IPS-NIHi7 (cell line): ENCODE results near the gene NME7.
"Not testable (repeated sequence)": the region's sequence is repeated elsewhere in the genome, so short reads cannot be mapped to it uniquely, and the experiment has no call there.

Experiments used
- DNase-seq: peaks from one replicate; pipeline ENCODE4 v3.0.0; 2012; ENCODE audit warnings: mixed read lengths; ENCODE audit errors: extremely low spot score

The NME7 gene

DNA sequence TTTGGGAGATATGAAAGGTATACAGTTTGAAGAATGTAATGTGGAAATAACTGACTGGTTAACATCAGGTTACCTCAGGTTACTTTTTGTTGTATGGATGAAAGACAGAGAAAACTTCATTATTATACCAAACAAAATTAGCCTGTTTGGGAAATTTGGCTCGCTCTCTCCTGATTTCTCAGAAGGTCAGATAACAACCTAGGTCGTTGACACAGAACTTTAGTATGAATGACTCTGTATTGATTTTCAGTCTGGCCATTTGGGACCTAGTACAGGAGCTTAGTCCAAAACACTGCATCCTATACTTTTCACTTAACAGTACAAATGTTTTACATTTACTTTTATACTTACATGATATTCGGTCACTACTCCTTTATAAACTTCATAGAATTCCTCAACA, 132.8 kb downstream of the NME7 start:
- no peak for DNase-seq

DNA sequence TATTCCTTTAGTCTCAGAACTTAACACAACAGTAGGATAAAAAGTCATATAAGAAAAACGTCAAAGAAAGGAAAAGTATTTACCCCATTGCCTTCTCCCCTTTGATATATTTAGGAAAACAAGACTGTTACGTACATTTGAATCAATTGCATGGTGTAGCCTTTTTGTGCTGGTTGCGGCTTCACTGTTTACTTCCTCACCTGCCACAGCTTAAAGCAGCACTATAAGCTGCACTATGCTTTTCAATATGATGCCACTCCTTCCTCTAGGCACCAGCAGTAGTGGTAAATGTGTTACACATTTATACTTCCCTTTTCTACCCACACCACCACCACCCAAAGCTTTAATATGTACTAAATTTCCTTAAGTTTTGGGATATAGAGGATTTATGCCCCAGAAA, 150.0 kb downstream of the NME7 start:
- DNase-seq: no peak

GRCh38 chr1:169214598-169214997, 153.0 kb downstream of the NME7 start:
- DNase-seq: no peak

GRCh38 chr1:169212088-169212487, 155.5 kb downstream of the NME7 start:
- DNase-seq: no peak

DNA sequence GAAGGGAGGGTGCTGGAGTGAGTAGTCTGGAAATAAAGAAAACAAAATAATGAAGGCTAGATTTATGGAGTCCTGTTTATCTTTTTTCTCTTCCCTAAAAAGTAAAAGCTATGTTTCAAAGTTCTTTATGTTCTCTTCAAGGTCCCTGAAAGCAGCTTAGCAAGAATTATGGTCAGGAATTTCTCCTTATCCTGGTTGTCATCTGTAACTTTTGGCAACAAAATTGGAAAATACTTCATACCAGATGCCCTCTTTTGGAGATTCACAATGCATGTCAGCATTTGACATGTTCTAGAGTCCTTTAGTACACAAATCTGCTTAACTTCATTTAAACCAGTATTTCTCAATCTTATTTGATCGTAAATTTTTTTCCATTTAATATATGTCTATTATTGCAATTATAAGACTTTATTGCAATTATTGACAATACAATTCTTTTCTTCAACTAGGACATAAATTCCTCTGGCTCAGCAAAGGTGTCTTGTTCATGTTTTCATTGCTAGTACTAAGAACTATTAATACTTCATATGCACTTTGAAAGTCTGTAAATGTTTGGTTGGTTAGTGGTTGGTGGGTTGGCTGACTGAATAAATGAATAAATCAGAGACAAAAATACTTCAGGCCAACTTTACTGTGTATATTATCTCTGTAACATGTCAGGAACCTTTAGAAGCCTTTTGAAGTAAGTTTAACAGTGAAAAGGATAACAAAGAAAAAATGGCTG, 159.6 kb downstream of the NME7 start:
- DNase-seq: no peak

DNA sequence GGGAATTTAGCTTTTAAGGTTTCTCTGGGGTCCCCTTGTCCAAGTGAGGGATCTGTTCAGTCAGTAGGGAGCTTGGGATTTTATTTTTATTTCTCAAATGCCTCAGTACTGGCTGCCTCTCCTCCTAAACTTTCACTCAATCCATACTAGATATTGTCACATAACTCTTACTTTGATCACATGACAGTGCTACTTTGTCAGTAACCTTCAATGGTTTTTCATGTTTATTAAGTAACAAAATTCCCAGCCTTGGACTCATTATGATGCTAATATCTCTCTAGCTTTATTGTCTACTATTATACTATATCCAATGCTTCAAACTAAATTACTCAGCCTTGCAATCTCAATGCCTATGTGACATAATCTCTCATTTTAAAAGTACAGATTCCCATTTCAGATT, 163.4 kb downstream of the NME7 start:
- no peak for DNase-seq

- no peak for DNase-seq
These were observed 164.6 kb downstream of the NME7 start for GRCh38 chr1:169202791-169203665.

GRCh38 chr1:169201084-169201619, 166.4 kb downstream of the NME7 start:
- no peak for DNase-seq

GRCh38 chr1:169200319-169200718, 167.3 kb downstream of the NME7 start:
- peak; percentile 11 for DNase-seq

DNA sequence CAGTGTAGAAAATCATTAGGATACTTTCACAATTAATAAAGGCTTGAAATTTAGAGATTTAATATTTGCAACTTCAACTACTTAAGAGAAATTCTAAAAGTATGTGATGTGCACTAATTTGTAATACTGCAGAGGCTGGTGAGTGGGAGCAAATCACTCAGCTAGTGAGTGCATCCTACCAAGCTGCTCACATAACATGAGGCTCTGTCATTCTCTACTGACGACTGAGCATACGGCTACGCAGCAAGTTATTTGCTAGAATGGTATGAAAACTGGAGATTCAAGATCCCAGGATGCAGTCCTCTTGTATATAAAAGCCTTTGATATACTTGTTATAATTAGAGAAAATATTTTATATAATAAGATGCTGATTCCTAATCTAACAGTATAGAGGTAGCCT, 171.0 kb downstream of the NME7 start:
- DNase-seq: no peak

DNA sequence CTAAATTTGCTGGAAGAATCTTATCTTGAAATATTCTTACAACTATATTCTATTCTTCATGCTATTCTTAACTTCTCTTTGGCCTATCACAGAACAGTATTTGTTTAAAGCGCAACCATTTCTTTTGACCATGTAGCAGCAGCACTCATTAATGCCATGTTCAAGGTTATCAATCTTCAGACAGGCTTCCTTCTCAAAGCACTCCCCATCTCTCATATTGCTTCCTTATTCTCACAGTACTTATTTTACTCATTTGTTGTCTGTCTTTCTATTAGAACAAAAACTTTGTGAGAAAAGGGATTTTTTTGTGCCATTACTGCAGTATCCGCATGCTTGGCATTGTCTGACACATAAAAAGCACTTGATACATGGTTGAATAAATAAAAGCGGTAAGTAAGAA, 171.4 kb downstream of the NME7 start:
- DNase-seq: no peak

DNA sequence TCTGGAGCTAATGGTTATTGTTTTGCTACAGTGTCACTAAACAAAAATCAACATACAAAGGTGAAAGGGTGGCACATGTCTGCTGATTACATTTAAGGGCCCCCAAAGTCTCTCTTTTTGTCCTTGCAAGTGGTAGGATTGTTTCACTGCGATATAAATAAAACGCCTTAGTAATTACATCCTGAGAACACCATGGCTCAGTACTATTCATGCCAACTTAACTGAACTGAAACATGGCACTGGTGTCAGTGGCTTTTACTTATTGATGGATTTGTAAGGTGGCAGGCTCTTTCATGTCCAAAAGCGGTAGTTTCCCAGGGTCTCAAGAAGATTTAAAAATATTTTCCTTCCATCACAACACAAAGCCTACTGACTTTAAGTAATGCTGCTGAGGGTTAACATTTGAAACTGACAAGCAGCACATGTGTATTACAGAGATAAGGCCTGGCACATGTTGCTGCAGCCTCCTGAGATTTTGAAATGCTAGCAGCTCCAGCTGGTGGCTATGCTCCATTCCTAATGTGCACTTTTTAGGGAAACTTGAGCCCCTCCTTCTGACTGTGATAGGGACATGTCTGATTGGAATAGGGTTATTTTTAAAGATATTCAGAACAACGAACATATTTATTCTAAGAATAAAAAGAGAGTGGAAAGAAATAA, 174.3 kb downstream of the NME7 start:
- DNase-seq: no peak

GRCh38 chr1:169186106-169186505, 181.5 kb downstream of the NME7 start:
- no peak for DNase-seq

- no peak for DNase-seq
These were observed 182.8 kb downstream of the NME7 start for GRCh38 chr1:169184812-169185211.

DNA sequence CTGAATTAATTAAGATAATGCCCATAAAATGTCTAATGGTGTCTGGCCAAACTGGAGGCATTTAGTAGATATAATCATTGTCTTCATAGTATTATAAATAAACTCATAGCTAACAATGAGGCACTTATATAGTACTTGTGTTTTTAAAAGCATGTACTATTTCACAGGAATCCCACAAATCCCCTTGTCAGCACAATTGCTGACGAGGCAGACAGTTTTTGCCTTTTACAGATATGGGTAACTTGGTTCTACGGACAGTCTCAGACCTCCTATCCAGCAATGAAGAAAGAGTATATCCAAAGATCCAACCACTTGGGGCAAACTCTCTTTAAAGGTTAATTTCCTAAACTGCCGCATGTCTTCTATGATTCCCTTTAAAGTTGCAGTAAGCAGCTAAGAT, 187.4 kb downstream of the NME7 start:
- no peak for DNase-seq

GRCh38 chr1:169179431-169179830, 188.2 kb downstream of the NME7 start:
- DNase-seq: not testable (repeated sequence)

- no peak for DNase-seq
These were observed 192.1 kb downstream of the NME7 start for GRCh38 chr1:169175461-169175860.

DNA sequence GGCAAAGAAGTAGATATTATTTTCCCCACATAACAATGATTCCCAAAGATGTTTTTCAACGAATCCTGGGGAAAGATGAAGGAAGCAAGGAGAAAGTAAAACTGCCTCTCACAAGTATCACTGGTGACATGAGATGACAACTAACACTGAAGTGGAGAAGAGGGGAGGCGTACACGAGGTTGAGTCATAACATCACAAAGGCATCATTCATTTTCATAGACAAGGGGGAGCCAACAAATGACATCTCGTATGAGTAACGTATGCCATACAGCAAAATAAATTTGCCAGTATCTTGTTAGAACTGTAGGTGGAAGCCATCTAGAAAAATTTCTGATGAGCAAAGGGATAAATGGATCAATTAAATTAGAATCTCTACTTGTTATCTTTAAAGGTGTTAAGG, 204.5 kb downstream of the NME7 start:
- DNase-seq: no peak

- no peak for DNase-seq
These were observed 206.0 kb downstream of the NME7 start for GRCh38 chr1:169161496-169162194.

DNA sequence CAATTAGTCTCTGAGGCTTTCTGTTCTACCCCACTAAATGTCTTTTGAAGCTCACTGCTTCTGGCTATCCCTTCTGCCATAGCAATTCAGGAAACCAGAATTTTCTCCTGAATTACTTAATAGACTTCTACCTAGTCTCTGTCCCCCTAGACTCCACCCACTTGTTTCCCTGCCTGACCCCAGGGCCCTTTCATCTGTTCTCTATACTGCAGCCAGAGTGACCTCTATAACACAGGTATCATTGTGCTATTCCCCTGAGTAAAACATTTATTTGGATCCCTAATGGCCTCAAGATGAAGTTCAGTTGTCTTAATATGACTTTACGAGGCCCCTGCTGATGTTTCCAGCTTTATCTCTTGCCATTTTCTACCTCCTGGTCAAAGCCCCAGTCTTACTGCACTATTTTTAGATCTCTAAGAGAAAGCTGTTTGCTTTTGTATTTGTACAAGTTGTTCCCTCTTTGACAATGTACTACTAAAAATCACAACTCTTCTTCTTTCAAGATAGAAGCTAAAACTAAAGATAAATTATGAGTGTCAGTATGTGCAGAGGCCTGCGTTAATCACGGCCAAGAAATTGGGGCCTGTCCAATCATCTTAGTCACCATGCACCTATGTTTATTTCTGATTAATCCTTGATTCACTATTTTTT, 206.6 kb downstream of the NME7 start:
- no peak for DNase-seq

GRCh38 chr1:169156580-169156979, 211.0 kb downstream of the NME7 start:
- no peak for DNase-seq
